HepG2 (cell line): ENCODE data around the gene SPAG4. TPM values are rescaled to one million over a fixed set of nuclear protein-coding genes. Genes with fewer than 3 reads are reported as not detected.
A peak's percentile ranks its signal among the peaks of the same experiment; 100 is the strongest.

Experiments
- CEBPB ChIP-seq: IDR thresholded peaks from 2 replicates; pipeline ENCODE4 v1.6.1; 2011; ENCODE audit warnings: low read depth, low read length, improper control_type of control experiment, borderline replicate concordance
- HNRNPUL1 ChIP-seq: fragments of 200-400 bp; formaldehyde crosslinking; IDR thresholded peaks from 2 replicates; pipeline ENCODE4 v1.6.1; 2017; ENCODE audit warnings: low read depth, mild to moderate bottlenecking, low read length, moderate library complexity
- JDP2 ChIP-seq: sonication (generic); formaldehyde crosslinking; IDR thresholded peaks from 2 replicates; pipeline ENCODE4 v1.8.1; 2022; ENCODE audit warnings: missing genetic modification reagents, borderline replicate concordance
- MTF1 ChIP-seq: sonication (generic); formaldehyde crosslinking; IDR thresholded peaks from 2 replicates; pipeline ENCODE4 v1.5.0; 2020; ENCODE audit warnings: missing genetic modification reagents
- PHF5A ChIP-seq: IDR thresholded peaks from one replicate; pipeline ENCODE4 v1.6.1; 2018; ENCODE audit warnings: low read depth, missing genetic modification reagents; ENCODE audit not compliant: unreplicated experiment
- STAT5B ChIP-seq: sonication (generic); formaldehyde crosslinking; IDR thresholded peaks from 2 replicates; pipeline ENCODE4 v1.4.0; 2020; ENCODE audit warnings: missing genetic modification reagents
- ZFP62 ChIP-seq: sonication (generic); formaldehyde crosslinking; IDR thresholded peaks from 2 replicates; pipeline ENCODE4 v1.4.0; 2020; ENCODE audit warnings: missing genetic modification reagents
- ZNF30 ChIP-seq: sonication (generic); formaldehyde crosslinking; IDR thresholded peaks from 2 replicates; pipeline ENCODE4 v1.5.0; 2020; ENCODE audit warnings: mild to moderate bottlenecking, missing genetic modification reagents
- ZNF343 ChIP-seq: sonication (generic); formaldehyde crosslinking; IDR thresholded peaks from 2 replicates; pipeline ENCODE4 v1.4.0; 2020; ENCODE audit warnings: mild to moderate bottlenecking, missing genetic modification reagents
- ZNF382 ChIP-seq: sonication (generic); formaldehyde crosslinking; IDR thresholded peaks from 2 replicates; pipeline ENCODE4 v1.5.0; 2020; ENCODE audit warnings: missing genetic modification reagents, mild to moderate bottlenecking, borderline replicate concordance
- ZNF432 ChIP-seq: sonication (generic); formaldehyde crosslinking; IDR thresholded peaks from 2 replicates; pipeline ENCODE4 v1.5.0; 2020; ENCODE audit warnings: missing genetic modification reagents, mild to moderate bottlenecking, borderline replicate concordance
- ZNF569 ChIP-seq: sonication (generic); formaldehyde crosslinking; IDR thresholded peaks from 2 replicates; pipeline ENCODE4 v1.5.0; 2020; ENCODE audit warnings: mild to moderate bottlenecking, missing genetic modification reagents, moderate library complexity, borderline replicate concordance
- ZNF709 ChIP-seq: sonication (generic); formaldehyde crosslinking; IDR thresholded peaks from 2 replicates; pipeline ENCODE4 v1.5.0; 2020; ENCODE audit warnings: mild to moderate bottlenecking, missing genetic modification reagents
- polyA plus RNA-seq, 8 experiments: library from polyadenylated mRNA; depleted of rRNA in 3 of 8; stranded (reverse) in 7 of 8; unstranded in 1 of 8; fragments of >200 nt; fragmentation: Illumina TruSeq in 4 of 8; extraction: Trizol in 4 of 8; gene quantifications; 2 replicates each; pipeline versions ENCODE4 v1.2.1 to v1.2.3, GENCODE V29; 2011 to 2016; ENCODE audit warnings: low read depth in 4 of 8, missing spikeins in 1 of 8, mixed read lengths in 1 of 8; ENCODE audit not compliant: insufficient read depth in 1 of 8
- total RNA-seq, 5 experiments: library from RNA; depleted of rRNA; stranded (reverse); fragments of >200 nt; fragmentation: Illumina TruSeq; extraction: Trizol; gene quantifications; 2 replicates each; pipeline ENCODE4 v1.2.3, GENCODE V29; 2016; ENCODE audit warnings: low read depth in 1 of 5
- TF ChIP-seq, protein P1 (sequence below): sonication (generic); formaldehyde crosslinking; IDR thresholded peaks from 2 replicates; pipeline ENCODE4 v1.9.0; 2021; ENCODE audit warnings: missing genetic modification reagents, borderline replicate concordance
- TF ChIP-seq, protein P2 (sequence below): sonication (generic); formaldehyde crosslinking; IDR thresholded peaks from 2 replicates; pipeline ENCODE4 v1.5.0; 2020; ENCODE audit warnings: missing genetic modification reagents, mild to moderate bottlenecking, borderline replicate concordance
- TF ChIP-seq, protein P3 (sequence below): sonication (generic); formaldehyde crosslinking; IDR thresholded peaks from 2 replicates; pipeline ENCODE4 v1.8.1; 2023; ENCODE audit warnings: mild to moderate bottlenecking, inconsistent platforms, moderate library complexity, missing genetic modification reagents, borderline replicate concordance
- TF ChIP-seq, protein P4 (sequence below): sonication (generic); formaldehyde crosslinking; IDR thresholded peaks from 2 replicates; pipeline ENCODE4 v1.4.0; 2020; ENCODE audit warnings: missing genetic modification reagents, borderline replicate concordance
- TF ChIP-seq, protein P5 (sequence below): sonication (generic); formaldehyde crosslinking; IDR thresholded peaks from 2 replicates; pipeline ENCODE4 v1.5.0; 2020; ENCODE audit warnings: mild to moderate bottlenecking, missing genetic modification reagents

The SPAG4 gene
- total and polyA plus RNA-seq, 2 of the 13 experiments (the other 11 are each of a cell fraction or from before 2014, with no cell fraction given) = 5.8 to 137 TPM

DNA sequence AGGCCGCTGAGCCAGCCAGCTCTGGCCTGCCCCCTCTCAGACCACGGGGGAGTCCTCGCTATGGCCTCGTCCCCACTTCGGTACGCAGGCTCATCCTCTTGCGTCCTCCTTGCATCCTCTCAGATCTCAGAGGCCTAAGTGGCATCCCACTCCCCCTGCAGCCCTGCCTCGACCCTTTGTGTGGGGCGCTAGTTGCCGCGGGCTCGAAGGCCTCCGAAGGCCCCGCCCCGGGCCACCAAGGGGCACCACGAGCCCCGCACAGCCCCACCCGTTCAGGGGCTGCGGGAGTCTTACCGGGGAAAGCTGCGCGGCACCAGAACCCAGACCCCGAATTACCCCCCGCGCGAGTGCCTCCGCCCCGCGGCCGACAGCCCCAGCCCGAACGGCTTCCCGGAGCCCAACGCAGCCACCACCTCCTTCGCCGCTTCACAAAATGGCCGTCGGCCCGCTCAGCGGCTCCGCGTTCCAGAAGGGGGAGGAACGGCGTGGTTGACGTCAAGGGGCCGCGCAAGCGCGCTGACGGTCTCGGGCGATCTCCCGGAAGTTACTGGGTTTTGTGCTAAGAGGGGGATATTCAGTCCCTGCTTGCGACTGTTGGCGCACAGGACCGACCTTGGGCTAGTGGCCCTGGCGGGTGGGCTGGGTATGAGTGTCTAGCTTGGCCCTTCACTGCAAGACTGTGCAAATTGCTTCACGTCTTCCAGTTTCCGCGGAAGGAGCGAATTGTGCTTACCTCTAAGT, 49.0 kb downstream of the SPAG4 start, which contains the start of the genes CPNE1 and RBM12 (continued):
- TF ChIP-seq, protein P1, sequence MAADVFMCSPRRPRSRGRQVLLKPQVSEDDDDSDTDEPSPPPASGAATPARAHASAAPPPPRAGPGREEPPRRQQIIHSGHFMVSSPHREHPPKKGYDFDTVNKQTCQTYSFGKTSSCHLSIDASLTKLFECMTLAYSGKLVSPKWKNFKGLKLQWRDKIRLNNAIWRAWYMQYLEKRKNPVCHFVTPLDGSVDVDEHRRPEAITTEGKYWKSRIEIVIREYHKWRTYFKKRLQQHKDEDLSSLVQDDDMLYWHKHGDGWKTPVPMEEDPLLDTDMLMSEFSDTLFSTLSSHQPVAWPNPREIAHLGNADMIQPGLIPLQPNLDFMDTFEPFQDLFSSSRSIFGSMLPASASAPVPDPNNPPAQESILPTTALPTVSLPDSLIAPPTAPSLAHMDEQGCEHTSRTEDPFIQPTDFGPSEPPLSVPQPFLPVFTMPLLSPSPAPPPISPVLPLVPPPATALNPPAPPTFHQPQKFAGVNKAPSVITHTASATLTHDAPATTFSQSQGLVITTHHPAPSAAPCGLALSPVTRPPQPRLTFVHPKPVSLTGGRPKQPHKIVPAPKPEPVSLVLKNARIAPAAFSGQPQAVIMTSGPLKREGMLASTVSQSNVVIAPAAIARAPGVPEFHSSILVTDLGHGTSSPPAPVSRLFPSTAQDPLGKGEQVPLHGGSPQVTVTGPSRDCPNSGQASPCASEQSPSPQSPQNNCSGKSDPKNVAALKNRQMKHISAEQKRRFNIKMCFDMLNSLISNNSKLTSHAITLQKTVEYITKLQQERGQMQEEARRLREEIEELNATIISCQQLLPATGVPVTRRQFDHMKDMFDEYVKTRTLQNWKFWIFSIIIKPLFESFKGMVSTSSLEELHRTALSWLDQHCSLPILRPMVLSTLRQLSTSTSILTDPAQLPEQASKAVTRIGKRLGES = no peak
- TF ChIP-seq ZNF709 (CRISPR knock-in tag) (peak; percentile 71; the same call in 1 of the 2 replicates), MTF1 (CRISPR knock-in tag) (0 out of 2 replicates have a peak, but pooled peaks have one; percentile 81), ZNF432 (CRISPR knock-in tag) (no peak), ZFP62 (CRISPR knock-in tag) (no peak), HNRNPUL1 (no peak), JDP2 (CRISPR knock-in tag) (peak; percentile 86; the same call in 1 of the 2 replicates), STAT5B (peak; percentile 16; the same call in 1 of the 2 replicates), ZNF569 (no peak; the same call in 1 of the 2 replicates), ZNF30 (CRISPR knock-in tag) (peak; percentile 74; the same call in 1 of the 2 replicates), ZNF382 (CRISPR knock-in tag) (no peak), CEBPB (peak; percentile 22; the same call in 1 of the 2 replicates), ZNF343 (peak; percentile 99), PHF5A (peak; percentile 65)
- TF ChIP-seq, protein P2, sequence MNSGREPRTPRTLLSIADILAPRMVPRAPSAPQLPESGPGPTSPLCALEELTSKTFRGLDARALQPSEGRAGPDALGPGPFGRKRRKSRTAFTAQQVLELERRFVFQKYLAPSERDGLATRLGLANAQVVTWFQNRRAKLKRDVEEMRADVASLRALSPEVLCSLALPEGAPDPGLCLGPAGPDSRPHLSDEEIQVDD (CRISPR knock-in tag) = no peak; the same call in 1 of the 2 replicates
- TF ChIP-seq, protein P3, sequence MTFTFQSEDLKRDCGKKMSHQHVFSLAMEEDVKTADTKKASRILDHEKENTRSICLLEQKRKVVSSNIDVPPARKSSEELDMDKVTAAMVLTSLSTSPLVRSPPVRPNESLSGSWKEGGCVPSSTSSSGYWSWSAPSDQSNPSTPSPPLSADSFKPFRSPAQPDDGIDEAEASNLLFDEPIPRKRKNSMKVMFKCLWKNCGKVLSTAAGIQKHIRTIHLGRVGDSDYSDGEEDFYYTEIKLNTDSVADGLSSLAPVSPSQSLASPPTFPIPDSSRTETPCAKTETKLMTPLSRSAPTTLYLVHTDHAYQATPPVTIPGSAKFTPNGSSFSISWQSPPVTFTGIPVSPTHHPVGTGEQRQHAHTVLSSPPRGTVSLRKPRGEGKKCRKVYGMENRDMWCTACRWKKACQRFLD (CRISPR knock-in tag) = peak; percentile 98; the same call in 1 of the 2 replicates
- TF ChIP-seq, protein P4, sequence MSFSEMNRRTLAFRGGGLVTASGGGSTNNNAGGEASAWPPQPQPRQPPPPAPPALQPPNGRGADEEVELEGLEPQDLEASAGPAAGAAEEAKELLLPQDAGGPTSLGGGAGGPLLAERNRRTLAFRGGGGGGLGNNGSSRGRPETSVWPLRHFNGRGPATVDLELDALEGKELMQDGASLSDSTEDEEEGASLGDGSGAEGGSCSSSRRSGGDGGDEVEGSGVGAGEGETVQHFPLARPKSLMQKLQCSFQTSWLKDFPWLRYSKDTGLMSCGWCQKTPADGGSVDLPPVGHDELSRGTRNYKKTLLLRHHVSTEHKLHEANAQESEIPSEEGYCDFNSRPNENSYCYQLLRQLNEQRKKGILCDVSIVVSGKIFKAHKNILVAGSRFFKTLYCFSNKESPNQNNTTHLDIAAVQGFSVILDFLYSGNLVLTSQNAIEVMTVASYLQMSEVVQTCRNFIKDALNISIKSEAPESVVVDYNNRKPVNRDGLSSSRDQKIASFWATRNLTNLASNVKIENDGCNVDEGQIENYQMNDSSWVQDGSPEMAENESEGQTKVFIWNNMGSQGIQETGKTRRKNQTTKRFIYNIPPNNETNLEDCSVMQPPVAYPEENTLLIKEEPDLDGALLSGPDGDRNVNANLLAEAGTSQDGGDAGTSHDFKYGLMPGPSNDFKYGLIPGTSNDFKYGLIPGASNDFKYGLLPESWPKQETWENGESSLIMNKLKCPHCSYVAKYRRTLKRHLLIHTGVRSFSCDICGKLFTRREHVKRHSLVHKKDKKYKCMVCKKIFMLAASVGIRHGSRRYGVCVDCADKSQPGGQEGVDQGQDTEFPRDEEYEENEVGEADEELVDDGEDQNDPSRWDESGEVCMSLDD = peak; percentile 18
- TF ChIP-seq, protein P5, sequence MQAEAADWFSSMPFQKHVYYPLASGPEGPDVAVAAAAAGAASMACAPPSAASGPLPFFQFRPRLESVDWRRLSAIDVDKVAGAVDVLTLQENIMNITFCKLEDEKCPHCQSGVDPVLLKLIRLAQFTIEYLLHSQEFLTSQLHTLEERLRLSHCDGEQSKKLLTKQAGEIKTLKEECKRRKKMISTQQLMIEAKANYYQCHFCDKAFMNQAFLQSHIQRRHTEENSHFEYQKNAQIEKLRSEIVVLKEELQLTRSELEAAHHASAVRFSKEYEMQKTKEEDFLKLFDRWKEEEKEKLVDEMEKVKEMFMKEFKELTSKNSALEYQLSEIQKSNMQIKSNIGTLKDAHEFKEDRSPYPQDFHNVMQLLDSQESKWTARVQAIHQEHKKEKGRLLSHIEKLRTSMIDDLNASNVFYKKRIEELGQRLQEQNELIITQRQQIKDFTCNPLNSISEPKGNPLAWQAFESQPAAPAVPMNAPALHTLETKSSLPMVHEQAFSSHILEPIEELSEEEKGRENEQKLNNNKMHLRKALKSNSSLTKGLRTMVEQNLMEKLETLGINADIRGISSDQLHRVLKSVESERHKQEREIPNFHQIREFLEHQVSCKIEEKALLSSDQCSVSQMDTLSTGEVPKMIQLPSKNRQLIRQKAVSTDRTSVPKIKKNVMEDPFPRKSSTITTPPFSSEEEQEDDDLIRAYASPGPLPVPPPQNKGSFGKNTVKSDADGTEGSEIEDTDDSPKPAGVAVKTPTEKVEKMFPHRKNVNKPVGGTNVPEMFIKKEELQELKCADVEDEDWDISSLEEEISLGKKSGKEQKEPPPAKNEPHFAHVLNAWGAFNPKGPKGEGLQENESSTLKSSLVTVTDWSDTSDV (CRISPR knock-in tag) = peak; percentile 95; the same call in 1 of the 2 replicates
